WTC11 (cell line): ENCODE results near the gene VWA2. TPM values are rescaled to one million over a fixed set of nuclear protein-coding genes. Genes with fewer than 3 reads are reported as not detected.

Experiments
- ATAC-seq: fragments of 200-7000 bp; cut with Tn5 transposase; 2 replicates; pipeline ENCODE4 v1.10.0; 2021; ENCODE audit warnings: mild to moderate bottlenecking, moderate library complexity
- CTCF ChIA-PET: fragments of 300-600 bp; sonication (Branson Sonifier 250); formaldehyde crosslinking; loops from one replicate; lab custom pipeline; 2021; ENCODE audit warnings: antibody characterized with exemption; lab: Charles Lee
- POLR2A ChIA-PET: fragments of 350-600 bp; sonication (Branson Sonifier 250); formaldehyde crosslinking; loops from one replicate; lab custom pipeline; 2021; ENCODE audit warnings: antibody characterized with exemption; lab: Charles Lee
- DNase-seq: peaks from one replicate; pipeline ENCODE4 v3.0.0; 2021; ENCODE audit warnings: low spot score
- H3K27ac Mint-ChIP-seq: 2 replicates; pipeline ENCODE4 v1.8.0; 2021; ENCODE audit warnings: mixed read lengths
- H3K27me3 Mint-ChIP-seq: 2 replicates; pipeline ENCODE4 v1.8.0; 2021; ENCODE audit warnings: low read depth, mild to moderate bottlenecking, moderate library complexity, mixed read lengths
- H3K36me3 Mint-ChIP-seq: 2 replicates; pipeline ENCODE4 v1.8.0; 2021; ENCODE audit warnings: mixed read lengths
- H3K4me1 Mint-ChIP-seq: 2 replicates; pipeline ENCODE4 v1.8.0; 2022; ENCODE audit warnings: mixed read lengths
- H3K4me3 Mint-ChIP-seq: 2 replicates; pipeline ENCODE4 v1.8.0; 2021; ENCODE audit warnings: mild to moderate bottlenecking, moderate library complexity, mixed read lengths
- H3K9me3 Mint-ChIP-seq: 2 replicates; pipeline ENCODE4 v1.8.0; 2021; ENCODE audit warnings: mixed read lengths
- ATF2 ChIP-seq: sonication (generic); formaldehyde crosslinking; IDR thresholded peaks from 2 replicates; pipeline ENCODE4 v1.8.1; 2022; ENCODE audit warnings: low read depth, missing genetic modification reagents, borderline replicate concordance
- ATF6 ChIP-seq: sonication (generic); formaldehyde crosslinking; IDR thresholded peaks from 2 replicates; pipeline ENCODE4 v1.8.1; 2023; ENCODE audit warnings: mild to moderate bottlenecking, missing genetic modification reagents
- ESRRA ChIP-seq: sonication (generic); formaldehyde crosslinking; IDR thresholded peaks from 2 replicates; pipeline ENCODE4 v1.8.1; 2022; ENCODE audit warnings: mild to moderate bottlenecking, missing genetic modification reagents, borderline replicate concordance
- FOXK1 ChIP-seq: sonication (generic); formaldehyde crosslinking; IDR thresholded peaks from 2 replicates; pipeline ENCODE4 v1.8.0; 2022; ENCODE audit warnings: mild to moderate bottlenecking, moderate library complexity, missing genetic modification reagents
- GABPB1 ChIP-seq: sonication (generic); formaldehyde crosslinking; IDR thresholded peaks from 2 replicates; pipeline ENCODE4 v1.8.1; 2023; ENCODE audit warnings: mild to moderate bottlenecking, missing genetic modification reagents
- GTF2I ChIP-seq: fragments of 250-450 bp; sonication (Bioruptor Pico); conservative IDR thresholded peaks from 2 replicates; pipeline ENCODE4 v1.4.0; 2021; ENCODE audit warnings: mild to moderate bottlenecking
- IRF2 ChIP-seq: sonication (generic); formaldehyde crosslinking; IDR thresholded peaks from 2 replicates; pipeline ENCODE4 v1.8.0; 2022; ENCODE audit warnings: low read depth, missing genetic modification reagents, borderline replicate concordance
- JUN ChIP-seq: sonication (generic); formaldehyde crosslinking; IDR thresholded peaks from 2 replicates; pipeline ENCODE4 v1.8.0; 2023; ENCODE audit warnings: mild to moderate bottlenecking, missing genetic modification reagents
- NFATC4 ChIP-seq: fragments of 250-450 bp; sonication (Bioruptor Pico); IDR thresholded peaks from 2 replicates; pipeline ENCODE4 v1.9.0; 2021; ENCODE audit warnings: mild to moderate bottlenecking
- NFYB ChIP-seq: sonication (generic); formaldehyde crosslinking; conservative IDR thresholded peaks from 2 replicates; pipeline ENCODE4 v1.8.0; 2022; ENCODE audit warnings: low read depth, missing genetic modification reagents
- NR1H2 ChIP-seq: sonication (generic); formaldehyde crosslinking; IDR thresholded peaks from 2 replicates; pipeline ENCODE4 v1.9.0; 2021; ENCODE audit warnings: mild to moderate bottlenecking, moderate library complexity, missing genetic modification reagents
- PRRX2 ChIP-seq: fragments of 250-450 bp; sonication (Bioruptor Pico); IDR thresholded peaks from 2 replicates; pipeline ENCODE4 v1.8.0; 2021; ENCODE audit warnings: mild to moderate bottlenecking
- TCF7 ChIP-seq: sonication (generic); formaldehyde crosslinking; IDR thresholded peaks from 2 replicates; pipeline ENCODE4 v1.8.0; 2022; ENCODE audit warnings: mild to moderate bottlenecking, low read depth, missing genetic modification reagents, moderate library complexity
- USF1 ChIP-seq: sonication (generic); formaldehyde crosslinking; IDR thresholded peaks from 2 replicates; pipeline ENCODE4 v1.8.0; 2022; ENCODE audit warnings: mild to moderate bottlenecking, missing genetic modification reagents
- ZBTB43 ChIP-seq: sonication (generic); formaldehyde crosslinking; IDR thresholded peaks from 2 replicates; pipeline ENCODE4 v1.8.1; 2023; ENCODE audit warnings: mild to moderate bottlenecking, missing genetic modification reagents
- ZNF396 ChIP-seq: fragments of 250-450 bp; sonication (Bioruptor Pico); IDR thresholded peaks from 2 replicates; pipeline ENCODE4 v1.8.0; 2021; ENCODE audit warnings: mild to moderate bottlenecking, moderate library complexity, borderline replicate concordance
- ZNF532 ChIP-seq: fragments of 250-450 bp; sonication (Bioruptor Pico); IDR thresholded peaks from 2 replicates; pipeline ENCODE4 v1.9.0; 2021; ENCODE audit warnings: mild to moderate bottlenecking, borderline replicate concordance
- ZNF671 ChIP-seq: fragments of 250-450 bp; sonication (Bioruptor Pico); IDR thresholded peaks from 2 replicates; pipeline ENCODE4 v1.8.0; 2021; ENCODE audit warnings: mild to moderate bottlenecking
- ZSCAN18 ChIP-seq: fragments of 250-450 bp; sonication (Bioruptor Pico); IDR thresholded peaks from 2 replicates; pipeline ENCODE4 v2.1.2; 2022; ENCODE audit warnings: mild to moderate bottlenecking, moderate library complexity
- total RNA-seq: library from RNA; stranded (reverse); gene quantifications from 3 replicates; pipeline ENCODE4 v1.2.3, GENCODE V29; 2021

Gene VWA2
- total RNA-seq, 1 experiment from 2014 or later = 2.1 TPM

- POLR2A ChIA-PET = interaction anchor here (1.1 kb wide), 1 partner anchor 89 kb away, joined by 3 read pairs; no protein-coding TSS in a partner anchor
- no peak for TF ChIP-seq ATF2 (CRISPR knock-in tag)
- no peak for TF ChIP-seq GTF2I (CRISPR knock-in tag)
- TF ChIP-seq PRRX2 = no peak
- no peak for TF ChIP-seq IRF2 (CRISPR knock-in tag)
- TF ChIP-seq ZBTB43 = no peak
- no peak for TF ChIP-seq ZNF396 (CRISPR knock-in tag)
- no peak for TF ChIP-seq NFATC4 (CRISPR knock-in tag)
- TF ChIP-seq USF1 (CRISPR knock-in tag) = no peak
- no peak for TF ChIP-seq ZNF532 (CRISPR knock-in tag)
- TF ChIP-seq ATF6 (CRISPR knock-in tag) = no peak
- no peak for TF ChIP-seq FOXK1
- TF ChIP-seq ZSCAN18 (CRISPR knock-in tag) = no peak
- TF ChIP-seq TCF7 = no peak
- no peak for TF ChIP-seq JUN (CRISPR knock-in tag)
- TF ChIP-seq ZNF671 (CRISPR knock-in tag) = no peak
- TF ChIP-seq GABPB1 (CRISPR knock-in tag) = no peak
- no peak for TF ChIP-seq NR1H2 (CRISPR knock-in tag)
- no peak for TF ChIP-seq NFYB (CRISPR knock-in tag)
- no peak for TF ChIP-seq ESRRA (CRISPR knock-in tag)
- H3K4me3 Mint-ChIP-seq = no peak overlapping the region
- DNase-seq = no peak
- no peaks in the 10 kb centered on the region; the same call in 1 of the 2 replicates for H3K9me3 Mint-ChIP-seq
- peak; percentile 58 for ATAC-seq
- H3K36me3 Mint-ChIP-seq = no peaks in the 10 kb centered on the region
- CTCF ChIA-PET = interaction anchor here (1.0 to 2.8 kb wide), 3 partner anchors 8 to 173 kb away, joined by 3 to 16 read pairs (median 6); no protein-coding TSS in a partner anchor
- H3K4me1 Mint-ChIP-seq = no peaks in the 10 kb centered on the region
- H3K27me3 Mint-ChIP-seq = no peaks in the 10 kb centered on the region
- H3K27ac Mint-ChIP-seq = no peak overlapping the region
Measured at GRCh38 chr10:114285961-114286441, 46.9 kb downstream of the VWA2 start.
